Liver (tissue), 9 donors: ENCODE measurements around the gene MYG1. TPM values are rescaled to one million over a fixed set of nuclear protein-coding genes. Genes with fewer than 3 reads are reported as not detected.

Experiments
- DNase-seq: peaks from one replicate; pipeline ENCODE4 v3.0.0-alpha.2; 2017; ENCODE audit warnings: low spot score
- H3K27ac ChIP-seq, 2 donors: one replicate each; pipeline ENCODE4 v1.7.0; 2013; ENCODE audit warnings: inconsistent platforms in 2 of 2, low read length in 2 of 2, control low read depth in 1 of 2, low read depth in 1 of 2, mild to moderate bottlenecking in 1 of 2
- H3K27me3 ChIP-seq, 4 donors: one replicate each; pipeline versions ENCODE4 v1.6.1 to v1.7.0; 2013; ENCODE audit warnings: low read length in 3 of 4, inconsistent platforms in 1 of 4, mild to moderate bottlenecking in 1 of 4, moderate library complexity in 1 of 4; ENCODE audit not compliant: control insufficient read depth in 4 of 4, insufficient read depth in 4 of 4
- H3K36me3 ChIP-seq, 4 donors: one replicate each; pipeline versions ENCODE4 v1.6.1 to v1.7.0; 2013; ENCODE audit warnings: low read length in 3 of 4, mild to moderate bottlenecking in 3 of 4, low read depth in 1 of 4, moderate library complexity in 1 of 4; ENCODE audit not compliant: control insufficient read depth in 4 of 4, insufficient read depth in 3 of 4
- H3K4me1 ChIP-seq, 4 donors: one replicate each; pipeline versions ENCODE4 v1.6.1 to v1.7.0; 2013; ENCODE audit warnings: low read length in 3 of 4, mild to moderate bottlenecking in 3 of 4, moderate library complexity in 1 of 4; ENCODE audit not compliant: control insufficient read depth in 4 of 4, insufficient read depth in 4 of 4
- H3K4me3 ChIP-seq, 3 donors: one replicate each; pipeline versions ENCODE4 v1.6.1 to v1.7.0; 2013; ENCODE audit warnings: low read length in 3 of 3, control low read depth in 1 of 3, low read depth in 1 of 3, mild to moderate bottlenecking in 1 of 3
- H3K9ac ChIP-seq, 2 donors: one replicate each; pipeline ENCODE4 v1.7.0; 2013; ENCODE audit warnings: low read length in 2 of 2, mild to moderate bottlenecking in 2 of 2, moderate library complexity in 2 of 2, control low read depth in 1 of 2, low read depth in 1 of 2
- H3K9me3 ChIP-seq, 4 donors: one replicate each; pipeline versions ENCODE4 v1.6.1 to v1.7.0; 2013; ENCODE audit warnings: low read length in 3 of 4; ENCODE audit not compliant: control insufficient read depth in 4 of 4
- ATF3 ChIP-seq: IDR thresholded peaks from 2 replicates; pipeline ENCODE4 v1.6.1; 2016; ENCODE audit warnings: antibody characterized with exemption
- EGR1 ChIP-seq, 2 donors: IDR thresholded peaks; 2 replicates each; pipeline ENCODE4 v1.6.1; 2016 to 2018; ENCODE audit warnings: antibody characterized with exemption in 2 of 2, low read depth in 2 of 2
- FOXA1 ChIP-seq: IDR thresholded peaks from 2 replicates; pipeline ENCODE4 v1.6.1; 2016; ENCODE audit warnings: antibody characterized with exemption
- FOXA2 ChIP-seq: IDR thresholded peaks from 2 replicates; pipeline ENCODE4 v1.6.1; 2016; ENCODE audit warnings: antibody characterized with exemption
- GABPA ChIP-seq, 2 donors: IDR thresholded peaks in 1 of 2; conservative IDR thresholded peaks in 1 of 2; 2 replicates each; pipeline ENCODE4 v1.6.1; 2016; ENCODE audit warnings: antibody characterized with exemption in 2 of 2, mild to moderate bottlenecking in 1 of 2, moderate library complexity in 1 of 2
- HNF4A ChIP-seq, 2 donors: conservative IDR thresholded peaks; 2 replicates each; pipeline ENCODE4 v1.6.1; 2016; ENCODE audit warnings: antibody characterized with exemption in 2 of 2, mild to moderate bottlenecking in 2 of 2
- HNF4G ChIP-seq: IDR thresholded peaks from 2 replicates; pipeline ENCODE4 v1.6.1; 2016; ENCODE audit warnings: antibody characterized with exemption
- JUND ChIP-seq, 2 donors: IDR thresholded peaks; 2 replicates each; pipeline ENCODE4 v1.6.1; 2016; ENCODE audit warnings: antibody characterized with exemption in 2 of 2
- NR2F2 ChIP-seq: IDR thresholded peaks from 2 replicates; pipeline ENCODE4 v1.6.1; 2016; ENCODE audit warnings: antibody characterized with exemption
- RAD21 ChIP-seq, 2 donors: IDR thresholded peaks; 2 replicates each; pipeline ENCODE4 v1.6.1; 2016; ENCODE audit warnings: antibody characterized with exemption in 2 of 2, mild to moderate bottlenecking in 2 of 2
- RXRA ChIP-seq, 2 donors: IDR thresholded peaks; 2 replicates each; pipeline ENCODE4 v1.6.1; 2017 to 2018; ENCODE audit warnings: antibody characterized with exemption in 2 of 2, mild to moderate bottlenecking in 1 of 2
- YY1 ChIP-seq: IDR thresholded peaks from 2 replicates; pipeline ENCODE4 v1.6.1; 2016; ENCODE audit warnings: antibody characterized with exemption, mild to moderate bottlenecking
- WGBS: extraction: QIAGEN DNeasy Blood & Tissue Kit; methylation state at CpG from one replicate; pipeline ENCODE4 v1.1.7; 2013; 5-methylcytosine and 5-hydroxymethylcytosine counted together
- polyA plus RNA-seq, 2 donors: library from polyadenylated mRNA; stranded (reverse) in 1 of 2; unstranded in 1 of 2; fragments of 200-250 nt in 1 of 2; fragments of >200 nt in 1 of 2; fragmentation: Nextera tagmentation in 1 of 2; extraction: Ambion mirVana in 1 of 2; gene quantifications; one replicate each; pipeline versions ENCODE4 v1.2.1 to v1.2.3, GENCODE V29; 2013 to 2015
- total RNA-seq, 2 donors: library from RNA; depleted of rRNA; stranded (reverse); fragments of >200 nt; gene quantifications; one replicate each; pipeline ENCODE4 v1.2.3, GENCODE V29; 2014
- TF ChIP-seq, protein P1 (sequence below): IDR thresholded peaks from 2 replicates; pipeline ENCODE4 v1.6.1; 2016; ENCODE audit warnings: antibody characterized with exemption
- TF ChIP-seq, protein P2 (sequence below): IDR thresholded peaks from 2 replicates; pipeline ENCODE4 v1.6.1; 2016; ENCODE audit warnings: antibody characterized with exemption, mild to moderate bottlenecking
- TF ChIP-seq, protein P3 (sequence below): IDR thresholded peaks from 2 replicates; pipeline ENCODE4 v1.6.1; 2016; ENCODE audit warnings: antibody characterized with exemption
- TF ChIP-seq, protein P4 (sequence below): fragments of 150-350 bp; IDR thresholded peaks from 2 replicates; pipeline ENCODE4 v1.5.1; 2017; ENCODE audit warnings: improper control_type of control experiment, low read depth, low read length; ENCODE audit not compliant: missing input control
- donor health status: healthy.
- donor health status: healthy.
- donor health status: healthy.
- donor health status: healthy.
- donor health status: healthy.

MYG1 gene
- total and polyA plus RNA-seq, 4 donors, result 15.0 to 28.0 (median 19.3) TPM

- Histone ChIP-seq H3K9ac (no peak overlapping the region), H3K27me3 (no peaks in the 10 kb centered on the region), H3K4me3 (no peak overlapping the region), H3K27ac (no peak overlapping the region), H3K9me3 (no peaks in the 10 kb centered on the region), H3K36me3 (peaks cover 0 to 8% (median 4%) of the 10 kb centered on the region in 4 donors), H3K4me1 (peaks cover 0 to 6% (median 2%) of the 10 kb centered on the region in 4 donors)
- TF ChIP-seq YY1 (no peak), NR2F2 (no peak), FOXA2 (no peak), GABPA (IDR thresholded peaks at IDR 0.05 in 1 of 2, conservative IDR thresholded peaks at IDR 0.05 in 1 of 2) (no peak), RAD21 (IDR thresholded peaks at IDR 0.05) (no peak), EGR1 (IDR thresholded peaks at IDR 0.05; ENCODE audit: low read depth in 2 of 2) (no peak), HNF4A (conservative IDR thresholded peaks at IDR 0.05) (no peak), JUND (IDR thresholded peaks at IDR 0.05) (no peak), RXRA (IDR thresholded peaks at IDR 0.05) (no peak)
- TF ChIP-seq, protein P1, sequence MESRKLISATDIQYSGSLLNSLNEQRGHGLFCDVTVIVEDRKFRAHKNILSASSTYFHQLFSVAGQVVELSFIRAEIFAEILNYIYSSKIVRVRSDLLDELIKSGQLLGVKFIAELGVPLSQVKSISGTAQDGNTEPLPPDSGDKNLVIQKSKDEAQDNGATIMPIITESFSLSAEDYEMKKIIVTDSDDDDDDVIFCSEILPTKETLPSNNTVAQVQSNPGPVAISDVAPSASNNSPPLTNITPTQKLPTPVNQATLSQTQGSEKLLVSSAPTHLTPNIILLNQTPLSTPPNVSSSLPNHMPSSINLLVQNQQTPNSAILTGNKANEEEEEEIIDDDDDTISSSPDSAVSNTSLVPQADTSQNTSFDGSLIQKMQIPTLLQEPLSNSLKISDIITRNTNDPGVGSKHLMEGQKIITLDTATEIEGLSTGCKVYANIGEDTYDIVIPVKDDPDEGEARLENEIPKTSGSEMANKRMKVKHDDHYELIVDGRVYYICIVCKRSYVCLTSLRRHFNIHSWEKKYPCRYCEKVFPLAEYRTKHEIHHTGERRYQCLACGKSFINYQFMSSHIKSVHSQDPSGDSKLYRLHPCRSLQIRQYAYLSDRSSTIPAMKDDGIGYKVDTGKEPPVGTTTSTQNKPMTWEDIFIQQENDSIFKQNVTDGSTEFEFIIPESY, result no peak
- TF ChIP-seq, protein P2, sequence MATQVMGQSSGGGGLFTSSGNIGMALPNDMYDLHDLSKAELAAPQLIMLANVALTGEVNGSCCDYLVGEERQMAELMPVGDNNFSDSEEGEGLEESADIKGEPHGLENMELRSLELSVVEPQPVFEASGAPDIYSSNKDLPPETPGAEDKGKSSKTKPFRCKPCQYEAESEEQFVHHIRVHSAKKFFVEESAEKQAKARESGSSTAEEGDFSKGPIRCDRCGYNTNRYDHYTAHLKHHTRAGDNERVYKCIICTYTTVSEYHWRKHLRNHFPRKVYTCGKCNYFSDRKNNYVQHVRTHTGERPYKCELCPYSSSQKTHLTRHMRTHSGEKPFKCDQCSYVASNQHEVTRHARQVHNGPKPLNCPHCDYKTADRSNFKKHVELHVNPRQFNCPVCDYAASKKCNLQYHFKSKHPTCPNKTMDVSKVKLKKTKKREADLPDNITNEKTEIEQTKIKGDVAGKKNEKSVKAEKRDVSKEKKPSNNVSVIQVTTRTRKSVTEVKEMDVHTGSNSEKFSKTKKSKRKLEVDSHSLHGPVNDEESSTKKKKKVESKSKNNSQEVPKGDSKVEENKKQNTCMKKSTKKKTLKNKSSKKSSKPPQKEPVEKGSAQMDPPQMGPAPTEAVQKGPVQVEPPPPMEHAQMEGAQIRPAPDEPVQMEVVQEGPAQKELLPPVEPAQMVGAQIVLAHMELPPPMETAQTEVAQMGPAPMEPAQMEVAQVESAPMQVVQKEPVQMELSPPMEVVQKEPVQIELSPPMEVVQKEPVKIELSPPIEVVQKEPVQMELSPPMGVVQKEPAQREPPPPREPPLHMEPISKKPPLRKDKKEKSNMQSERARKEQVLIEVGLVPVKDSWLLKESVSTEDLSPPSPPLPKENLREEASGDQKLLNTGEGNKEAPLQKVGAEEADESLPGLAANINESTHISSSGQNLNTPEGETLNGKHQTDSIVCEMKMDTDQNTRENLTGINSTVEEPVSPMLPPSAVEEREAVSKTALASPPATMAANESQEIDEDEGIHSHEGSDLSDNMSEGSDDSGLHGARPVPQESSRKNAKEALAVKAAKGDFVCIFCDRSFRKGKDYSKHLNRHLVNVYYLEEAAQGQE, result no peak
- TF ChIP-seq, protein P3, sequence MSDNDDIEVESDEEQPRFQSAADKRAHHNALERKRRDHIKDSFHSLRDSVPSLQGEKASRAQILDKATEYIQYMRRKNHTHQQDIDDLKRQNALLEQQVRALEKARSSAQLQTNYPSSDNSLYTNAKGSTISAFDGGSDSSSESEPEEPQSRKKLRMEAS, result no peak
- TF ChIP-seq, protein P4, sequence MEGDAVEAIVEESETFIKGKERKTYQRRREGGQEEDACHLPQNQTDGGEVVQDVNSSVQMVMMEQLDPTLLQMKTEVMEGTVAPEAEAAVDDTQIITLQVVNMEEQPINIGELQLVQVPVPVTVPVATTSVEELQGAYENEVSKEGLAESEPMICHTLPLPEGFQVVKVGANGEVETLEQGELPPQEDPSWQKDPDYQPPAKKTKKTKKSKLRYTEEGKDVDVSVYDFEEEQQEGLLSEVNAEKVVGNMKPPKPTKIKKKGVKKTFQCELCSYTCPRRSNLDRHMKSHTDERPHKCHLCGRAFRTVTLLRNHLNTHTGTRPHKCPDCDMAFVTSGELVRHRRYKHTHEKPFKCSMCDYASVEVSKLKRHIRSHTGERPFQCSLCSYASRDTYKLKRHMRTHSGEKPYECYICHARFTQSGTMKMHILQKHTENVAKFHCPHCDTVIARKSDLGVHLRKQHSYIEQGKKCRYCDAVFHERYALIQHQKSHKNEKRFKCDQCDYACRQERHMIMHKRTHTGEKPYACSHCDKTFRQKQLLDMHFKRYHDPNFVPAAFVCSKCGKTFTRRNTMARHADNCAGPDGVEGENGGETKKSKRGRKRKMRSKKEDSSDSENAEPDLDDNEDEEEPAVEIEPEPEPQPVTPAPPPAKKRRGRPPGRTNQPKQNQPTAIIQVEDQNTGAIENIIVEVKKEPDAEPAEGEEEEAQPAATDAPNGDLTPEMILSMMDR, result no peak
- WGBS, result 95% methylated on average over 9 of the region's 9 CpGs
- DNase-seq, result no peak
Observed at GRCh38 chr12:53290661-53291060, 8.8 kb upstream of the MYG1 start.

DNA sequence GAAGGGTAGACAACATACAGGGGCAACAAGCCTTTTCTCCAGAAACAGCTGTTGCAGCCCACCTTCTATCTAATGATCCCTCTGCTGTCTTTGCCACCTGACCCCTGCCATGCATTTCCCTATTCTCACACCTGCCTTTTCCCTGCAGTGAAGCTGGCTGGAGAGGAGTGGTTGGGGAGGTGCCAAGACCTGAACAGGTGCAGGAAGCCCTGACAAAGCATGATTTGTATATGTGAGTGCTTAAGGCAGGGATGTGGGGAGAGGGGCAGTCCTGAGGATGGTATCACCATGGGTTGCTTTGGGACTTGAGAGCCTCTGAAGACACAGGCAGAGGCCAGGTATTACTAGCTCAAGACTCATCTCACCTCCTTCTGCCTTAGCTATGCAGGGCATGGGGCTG is 7.1 kb upstream of the MYG1 start:
- DNase-seq, result no peak
- Histone ChIP-seq H3K27me3 (no peaks in the 10 kb centered on the region), H3K27ac (no peak overlapping the region), H3K36me3 (peaks cover 0 to 8% (median 2%) of the 10 kb centered on the region in 4 donors), H3K9ac (no peak overlapping the region), H3K4me3 (no peak overlapping the region), H3K4me1 (peaks cover 4 to 16% (median 12%) of the 10 kb centered on the region in 4 donors), H3K9me3 (no peaks in the 10 kb centered on the region)
- TF ChIP-seq HNF4G (no peak), NR2F2 (no peak), HNF4A (conservative IDR thresholded peaks at IDR 0.05) (no peak), ATF3 (no peak), FOXA1 (no peak)
- TF ChIP-seq, protein P4, result no peak
